GM19463 (cell line): Measurements from ENCODE around the gene ERCC3.
A peak's percentile ranks its signal among the peaks of the same experiment; 100 is the strongest.
"Not testable (repeated sequence)": the region's sequence is repeated elsewhere in the genome, so short reads cannot be mapped to it uniquely, and the experiment has no call there.

ENCODE experiments used
- ATAC-seq: cut with Tn5 transposase; IDR thresholded peaks from one replicate; pipeline ENCODE4 v1.9.1; 2021; ENCODE audit warnings: mild to moderate bottlenecking, moderate library complexity; ENCODE audit not compliant: unreplicated experiment

Gene ERCC3

GRCh38 chr2:127226520-127227263 is 67.3 kb downstream of the ERCC3 start:
- peak; percentile 93 for ATAC-seq

- no peak for ATAC-seq
Observed at GRCh38 chr2:127226132-127226519, 67.8 kb downstream of the ERCC3 start.

- ATAC-seq: no peak
Observed at GRCh38 chr2:127225186-127225960, 68.6 kb downstream of the ERCC3 start.

- ATAC-seq: not testable (repeated sequence)
Observed at GRCh38 chr2:127224135-127224534, 69.8 kb downstream of the ERCC3 start.

GRCh38 chr2:127220768-127221527 is 73.0 kb downstream of the ERCC3 start:
- ATAC-seq: no peak

- no peak for ATAC-seq
Observed at GRCh38 chr2:127220102-127220767, 73.7 kb downstream of the ERCC3 start, which contains the start of gene CYP27C1. TSS of gene CYP27C1 (minus strand) at chr2:127220299. CDS start at chr2:127220270, 29 bp downstream.

- no peak for ATAC-seq
Observed at GRCh38 chr2:127219171-127220070, 74.5 kb downstream of the ERCC3 start.

GRCh38 chr2:127218812-127219170 is 75.2 kb downstream of the ERCC3 start:
- ATAC-seq: no peak

GRCh38 chr2:127217470-127218325 is 76.2 kb downstream of the ERCC3 start:
- no peak for ATAC-seq

GRCh38 chr2:127216593-127216992 is 77.4 kb downstream of the ERCC3 start:
- ATAC-seq: no peak

GRCh38 chr2:127216095-127216494 is 77.8 kb downstream of the ERCC3 start:
- ATAC-seq: no peak

- ATAC-seq: not testable (repeated sequence)
Observed at GRCh38 chr2:127214201-127214600, 79.7 kb downstream of the ERCC3 start.

GRCh38 chr2:127208313-127208712 is 85.6 kb downstream of the ERCC3 start:
- no peak for ATAC-seq
